HepG2 (cell line): ENCODE measurements around the gene INPP5K. TPM values are rescaled to one million over a fixed set of nuclear protein-coding genes. Genes with fewer than 3 reads are reported as not detected.

Experiments used
- ARNT2 ChIP-seq: sonication (generic); formaldehyde crosslinking; IDR thresholded peaks from 2 replicates; pipeline ENCODE4 v1.8.0; 2022; ENCODE audit warnings: mild to moderate bottlenecking, low read depth, missing genetic modification reagents, moderate library complexity
- CBFB ChIP-seq: sonication (generic); formaldehyde crosslinking; IDR thresholded peaks from 2 replicates; pipeline ENCODE4 v1.4.0; 2020; ENCODE audit warnings: missing genetic modification reagents
- ETV5 ChIP-seq: IDR thresholded peaks from 2 replicates; pipeline ENCODE4 v1.6.1; 2018; ENCODE audit warnings: missing biosample characterization, missing genetic modification reagents, inconsistent platforms, borderline replicate concordance
- FOXC1 ChIP-seq: sonication (generic); formaldehyde crosslinking; IDR thresholded peaks from 2 replicates; pipeline ENCODE4 v1.8.0; 2022; ENCODE audit warnings: mild to moderate bottlenecking, missing genetic modification reagents, borderline replicate concordance
- FOXO1 ChIP-seq: sonication (generic); formaldehyde crosslinking; IDR thresholded peaks from 2 replicates; pipeline ENCODE4 v1.4.0; 2020; ENCODE audit warnings: missing genetic modification reagents
- HNRNPLL ChIP-seq: fragments of 200-400 bp; formaldehyde crosslinking; IDR thresholded peaks from 2 replicates; pipeline ENCODE4 v1.6.1; 2017; ENCODE audit warnings: mild to moderate bottlenecking, low read depth, low read length; ENCODE audit not compliant: poor library complexity, severe bottlenecking
- IRF1 ChIP-seq: sonication (generic); formaldehyde crosslinking; IDR thresholded peaks from 2 replicates; pipeline ENCODE4 v1.4.0; 2020; ENCODE audit warnings: low read depth, mild to moderate bottlenecking, missing genetic modification reagents
- MTA1 ChIP-seq: sonication (generic); formaldehyde crosslinking; IDR thresholded peaks from 2 replicates; pipeline ENCODE4 v1.4.0; 2020; ENCODE audit warnings: missing genetic modification reagents, mild to moderate bottlenecking, borderline replicate concordance
- NFYB ChIP-seq: sonication (generic); formaldehyde crosslinking; IDR thresholded peaks from 2 replicates; pipeline ENCODE4 v1.4.0; 2020; ENCODE audit warnings: missing genetic modification reagents
- PHF8 ChIP-seq: sonication (generic); formaldehyde crosslinking; IDR thresholded peaks from 2 replicates; pipeline ENCODE4 v1.5.0; 2020; ENCODE audit warnings: missing genetic modification reagents
- POGK ChIP-seq: sonication (generic); formaldehyde crosslinking; conservative IDR thresholded peaks from 2 replicates; pipeline ENCODE4 v1.8.0; 2022; ENCODE audit warnings: mild to moderate bottlenecking, moderate library complexity, missing genetic modification reagents
- REXO4 ChIP-seq: sonication (generic); formaldehyde crosslinking; IDR thresholded peaks from 2 replicates; pipeline ENCODE4 v1.8.0; 2022; ENCODE audit warnings: missing genetic modification reagents, mild to moderate bottlenecking, borderline replicate concordance
- SUZ12 ChIP-seq: fragments of 150-350 bp; IDR thresholded peaks from 2 replicates; pipeline ENCODE4 v1.6.1; 2014; ENCODE audit warnings: low read depth, low read length
- TBX2 ChIP-seq: sonication (generic); formaldehyde crosslinking; IDR thresholded peaks from 2 replicates; pipeline ENCODE4 v1.5.0; 2020; ENCODE audit warnings: missing genetic modification reagents, mild to moderate bottlenecking, borderline replicate concordance
- ZFP37 ChIP-seq: sonication (generic); formaldehyde crosslinking; IDR thresholded peaks from 2 replicates; pipeline ENCODE4 v1.4.0; 2020; ENCODE audit warnings: missing genetic modification reagents, borderline replicate concordance
- ZNF34 ChIP-seq: sonication (generic); formaldehyde crosslinking; IDR thresholded peaks from 2 replicates; pipeline ENCODE4 v1.4.0; 2020; ENCODE audit warnings: mild to moderate bottlenecking, missing genetic modification reagents, borderline replicate concordance
- ZNF543 ChIP-seq: sonication (generic); formaldehyde crosslinking; IDR thresholded peaks from 2 replicates; pipeline ENCODE4 v1.4.0; 2020; ENCODE audit warnings: mild to moderate bottlenecking, missing genetic modification reagents
- ZNF883 ChIP-seq: sonication (generic); formaldehyde crosslinking; IDR thresholded peaks from 2 replicates; pipeline ENCODE4 v1.5.1; 2020; ENCODE audit warnings: mild to moderate bottlenecking, missing genetic modification reagents; ENCODE audit errors: not compliant biosample characterization
- ZZZ3 ChIP-seq: sonication (generic); formaldehyde crosslinking; IDR thresholded peaks from 2 replicates; pipeline ENCODE4 v1.4.0; 2020; ENCODE audit warnings: missing genetic modification reagents, mild to moderate bottlenecking, borderline replicate concordance
- polyA plus RNA-seq, 8 experiments: library from polyadenylated mRNA; depleted of rRNA in 3 of 8; stranded (reverse) in 7 of 8; unstranded in 1 of 8; fragments of >200 nt; fragmentation: Illumina TruSeq in 4 of 8; extraction: Trizol in 4 of 8; gene quantifications; 2 replicates each; pipeline versions ENCODE4 v1.2.1 to v1.2.3, GENCODE V29; 2011 to 2016; ENCODE audit warnings: low read depth in 4 of 8, missing spikeins in 1 of 8, mixed read lengths in 1 of 8; ENCODE audit not compliant: insufficient read depth in 1 of 8
- total RNA-seq, 5 experiments: library from RNA; depleted of rRNA; stranded (reverse); fragments of >200 nt; fragmentation: Illumina TruSeq; extraction: Trizol; gene quantifications; 2 replicates each; pipeline ENCODE4 v1.2.3, GENCODE V29; 2016; ENCODE audit warnings: low read depth in 1 of 5
- TF ChIP-seq, protein P1 (sequence below): sonication (generic); formaldehyde crosslinking; IDR thresholded peaks from 2 replicates; pipeline ENCODE4 v1.4.0; 2020; ENCODE audit warnings: missing genetic modification reagents, borderline replicate concordance
- TF ChIP-seq, protein P2 (sequence below): sonication (generic); formaldehyde crosslinking; IDR thresholded peaks from 2 replicates; pipeline ENCODE4 v1.8.0; 2022; ENCODE audit warnings: mild to moderate bottlenecking, missing genetic modification reagents; ENCODE audit not compliant: insufficient replicate concordance

INPP5K gene
- total and polyA plus RNA-seq, 2 of the 13 experiments (the other 11 are each of a cell fraction or from before 2014, with no cell fraction given) = 4.8 to 9.6 TPM

DNA sequence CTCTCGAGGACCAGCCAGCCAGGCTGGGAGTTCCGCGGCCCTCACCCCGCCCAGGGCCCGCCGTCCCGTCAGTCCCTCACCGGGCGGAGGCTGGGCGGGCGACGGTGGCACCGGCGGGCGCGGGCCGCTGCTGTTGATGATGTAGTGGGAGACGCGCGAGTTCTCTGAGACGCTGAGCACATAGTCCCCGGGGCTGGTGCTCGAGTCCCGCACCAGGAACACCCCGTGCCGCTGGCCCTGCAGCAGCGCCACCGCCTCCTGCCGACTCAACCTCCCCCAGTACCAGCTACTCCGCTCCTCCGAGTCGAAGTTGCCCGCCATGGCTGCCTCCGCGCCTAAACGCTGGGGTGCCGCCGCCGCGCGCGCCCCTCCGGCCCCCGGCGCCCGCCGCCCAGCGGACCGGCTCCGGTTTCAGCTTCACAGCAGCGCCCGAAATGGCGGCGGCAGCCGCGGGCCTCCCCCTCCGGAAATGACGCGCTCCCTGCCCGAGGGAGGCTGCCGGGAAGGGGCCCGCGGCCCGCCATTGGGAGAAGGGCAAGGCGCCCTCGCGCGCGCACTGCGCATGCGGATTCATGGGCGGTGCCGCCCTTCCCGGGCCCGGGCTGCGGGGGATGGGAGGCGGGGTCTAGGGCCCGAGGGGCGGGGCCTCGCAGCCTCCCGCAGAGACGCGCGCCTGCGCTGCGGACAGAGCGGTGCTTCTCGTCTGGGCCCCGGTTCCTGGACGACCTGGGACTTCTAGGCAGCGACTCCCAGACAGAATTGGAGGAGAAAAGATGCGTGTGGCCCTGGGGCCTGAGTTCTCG is 60.4 kb downstream of the INPP5K start, which contains the start of gene CRK (continued):
- TF ChIP-seq, protein P1, sequence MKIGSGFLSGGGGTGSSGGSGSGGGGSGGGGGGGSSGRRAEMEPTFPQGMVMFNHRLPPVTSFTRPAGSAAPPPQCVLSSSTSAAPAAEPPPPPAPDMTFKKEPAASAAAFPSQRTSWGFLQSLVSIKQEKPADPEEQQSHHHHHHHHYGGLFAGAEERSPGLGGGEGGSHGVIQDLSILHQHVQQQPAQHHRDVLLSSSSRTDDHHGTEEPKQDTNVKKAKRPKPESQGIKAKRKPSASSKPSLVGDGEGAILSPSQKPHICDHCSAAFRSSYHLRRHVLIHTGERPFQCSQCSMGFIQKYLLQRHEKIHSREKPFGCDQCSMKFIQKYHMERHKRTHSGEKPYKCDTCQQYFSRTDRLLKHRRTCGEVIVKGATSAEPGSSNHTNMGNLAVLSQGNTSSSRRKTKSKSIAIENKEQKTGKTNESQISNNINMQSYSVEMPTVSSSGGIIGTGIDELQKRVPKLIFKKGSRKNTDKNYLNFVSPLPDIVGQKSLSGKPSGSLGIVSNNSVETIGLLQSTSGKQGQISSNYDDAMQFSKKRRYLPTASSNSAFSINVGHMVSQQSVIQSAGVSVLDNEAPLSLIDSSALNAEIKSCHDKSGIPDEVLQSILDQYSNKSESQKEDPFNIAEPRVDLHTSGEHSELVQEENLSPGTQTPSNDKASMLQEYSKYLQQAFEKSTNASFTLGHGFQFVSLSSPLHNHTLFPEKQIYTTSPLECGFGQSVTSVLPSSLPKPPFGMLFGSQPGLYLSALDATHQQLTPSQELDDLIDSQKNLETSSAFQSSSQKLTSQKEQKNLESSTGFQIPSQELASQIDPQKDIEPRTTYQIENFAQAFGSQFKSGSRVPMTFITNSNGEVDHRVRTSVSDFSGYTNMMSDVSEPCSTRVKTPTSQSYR (CRISPR knock-in tag) = peak; percentile 85; the same call in 1 of the 2 replicates
- TF ChIP-seq FOXC1 (0 out of 2 replicates have a peak, but pooled peaks have one; percentile 5), NFYB (CRISPR knock-in tag) (peak; percentile 38), REXO4 (CRISPR knock-in tag) (0 out of 2 replicates have a peak, but pooled peaks have one; percentile 19), POGK (CRISPR knock-in tag) (peak; percentile 53), SUZ12 (peak; percentile 40; the same call in 1 of the 2 replicates), FOXO1 (CRISPR knock-in tag) (0 out of 2 replicates have a peak, but pooled peaks have one; percentile 22), ZNF543 (peak; percentile 42; the same call in 1 of the 2 replicates), ZNF883 (peak; percentile 17), IRF1 (CRISPR knock-in tag) (no peak), ZNF34 (CRISPR knock-in tag) (0 out of 2 replicates have a peak, but pooled peaks have one; percentile 10), ETV5 (CRISPR knock-in tag) (peak; percentile 85), ZZZ3 (no peak), ARNT2 (CRISPR knock-in tag) (peak; percentile 74; the same call in 1 of the 2 replicates), HNRNPLL (peak; percentile 89), ZFP37 (no peak), PHF8 (peak; percentile 58; the same call in 1 of the 2 replicates), CBFB (CRISPR knock-in tag) (peak; percentile 33; the same call in 1 of the 2 replicates), TBX2 (0 out of 2 replicates have a peak, but pooled peaks have one; percentile 34), MTA1 (peak; percentile 46; the same call in 1 of the 2 replicates)
- TF ChIP-seq, protein P2, sequence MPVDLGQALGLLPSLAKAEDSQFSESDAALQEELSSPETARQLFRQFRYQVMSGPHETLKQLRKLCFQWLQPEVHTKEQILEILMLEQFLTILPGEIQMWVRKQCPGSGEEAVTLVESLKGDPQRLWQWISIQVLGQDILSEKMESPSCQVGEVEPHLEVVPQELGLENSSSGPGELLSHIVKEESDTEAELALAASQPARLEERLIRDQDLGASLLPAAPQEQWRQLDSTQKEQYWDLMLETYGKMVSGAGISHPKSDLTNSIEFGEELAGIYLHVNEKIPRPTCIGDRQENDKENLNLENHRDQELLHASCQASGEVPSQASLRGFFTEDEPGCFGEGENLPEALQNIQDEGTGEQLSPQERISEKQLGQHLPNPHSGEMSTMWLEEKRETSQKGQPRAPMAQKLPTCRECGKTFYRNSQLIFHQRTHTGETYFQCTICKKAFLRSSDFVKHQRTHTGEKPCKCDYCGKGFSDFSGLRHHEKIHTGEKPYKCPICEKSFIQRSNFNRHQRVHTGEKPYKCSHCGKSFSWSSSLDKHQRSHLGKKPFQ (CRISPR knock-in tag) = peak; percentile 28
